NCI-H526 (cell line): ENCODE results near the gene CCDC171.

Experiments used
- DNase-seq, 2 experiments: peaks; one replicate each; lab custom pipeline; 2025; lab: John Stamatoyannopoulos, UW

CCDC171 gene

GRCh38 chr9:16001856-16002255, 449.0 kb downstream of the CCDC171 start:
- DNase-seq = no peak

- DNase-seq = no peak
Measured at GRCh38 chr9:16002816-16003215, 450.0 kb downstream of the CCDC171 start.

- DNase-seq = no peak
Measured at GRCh38 chr9:16003785-16004184, 450.9 kb downstream of the CCDC171 start.

- no peak for DNase-seq
Measured at GRCh38 chr9:16004613-16005012, 451.8 kb downstream of the CCDC171 start.

GRCh38 chr9:16010221-16010620, 457.4 kb downstream of the CCDC171 start:
- no peak for DNase-seq

- no peak for DNase-seq
Measured at GRCh38 chr9:16012621-16013020, 459.8 kb downstream of the CCDC171 start.

- DNase-seq = no peak
Measured at GRCh38 chr9:16013366-16013765, 460.5 kb downstream of the CCDC171 start.

GRCh38 chr9:16013826-16014225, 461.0 kb downstream of the CCDC171 start:
- no peak for DNase-seq

GRCh38 chr9:16022228-16022627, 469.4 kb downstream of the CCDC171 start:
- no peak for DNase-seq

- DNase-seq = no peak
Measured at GRCh38 chr9:16023446-16023845, 470.6 kb downstream of the CCDC171 start.
